Mammary epithelial cell (primary cell): ENCODE measurements around the gene FOXN3.

Source experiments
- EZH2 ChIP-seq: IDR thresholded peaks from 2 replicates; pipeline ENCODE4 v1.6.1; 2012; ENCODE audit warnings: low read length, inconsistent platforms, borderline replicate concordance
- TF ChIP-seq, protein P1 (sequence below), 2 donors: IDR thresholded peaks in 1 of 2; conservative IDR thresholded peaks in 1 of 2; 2 replicates each; pipeline ENCODE4 v1.5.1; 2011 to 2012; ENCODE audit warnings: inconsistent platforms in 2 of 2, low read length in 2 of 2, mild to moderate bottlenecking in 2 of 2, control low read depth in 1 of 2, low read depth in 1 of 2; ENCODE audit not compliant: insufficient read depth in 1 of 2; ENCODE audit errors: extremely low read depth in 1 of 2

DNA sequence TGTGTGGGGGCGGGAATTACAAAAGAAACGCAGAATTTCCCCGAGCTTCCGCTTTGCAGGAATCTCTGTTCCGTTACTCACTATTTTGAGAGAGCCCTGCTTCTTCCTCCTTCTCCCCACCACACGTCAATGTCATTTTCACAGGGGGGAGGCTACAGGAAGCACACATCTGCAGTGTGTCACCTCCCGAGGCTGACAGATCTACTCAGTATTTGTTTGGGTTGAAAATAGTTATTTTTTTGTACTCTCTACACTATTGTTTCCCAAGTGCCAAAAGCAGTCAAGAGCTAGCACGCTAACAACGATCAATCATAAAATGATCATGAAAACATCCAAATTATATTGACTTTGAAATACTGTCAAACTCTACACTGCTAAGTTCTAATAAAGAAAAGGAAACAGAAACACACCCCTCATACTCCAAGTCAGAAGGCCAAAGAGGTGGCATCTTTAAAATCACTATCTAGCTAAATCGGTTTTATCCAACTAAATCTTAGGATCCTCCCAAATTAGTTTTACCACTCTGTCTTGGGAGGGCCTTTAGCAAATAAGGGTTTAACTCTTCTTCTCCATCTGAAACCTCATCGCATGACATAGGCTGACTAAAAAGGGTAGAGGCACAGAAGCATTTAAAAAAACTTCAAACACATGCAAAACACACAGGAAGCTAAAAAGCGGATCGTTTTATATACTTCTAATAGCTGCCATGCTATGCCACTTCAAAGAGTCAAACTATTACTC lies 51.8 kb downstream of the FOXN3 start:
- TF ChIP-seq, protein P1, sequence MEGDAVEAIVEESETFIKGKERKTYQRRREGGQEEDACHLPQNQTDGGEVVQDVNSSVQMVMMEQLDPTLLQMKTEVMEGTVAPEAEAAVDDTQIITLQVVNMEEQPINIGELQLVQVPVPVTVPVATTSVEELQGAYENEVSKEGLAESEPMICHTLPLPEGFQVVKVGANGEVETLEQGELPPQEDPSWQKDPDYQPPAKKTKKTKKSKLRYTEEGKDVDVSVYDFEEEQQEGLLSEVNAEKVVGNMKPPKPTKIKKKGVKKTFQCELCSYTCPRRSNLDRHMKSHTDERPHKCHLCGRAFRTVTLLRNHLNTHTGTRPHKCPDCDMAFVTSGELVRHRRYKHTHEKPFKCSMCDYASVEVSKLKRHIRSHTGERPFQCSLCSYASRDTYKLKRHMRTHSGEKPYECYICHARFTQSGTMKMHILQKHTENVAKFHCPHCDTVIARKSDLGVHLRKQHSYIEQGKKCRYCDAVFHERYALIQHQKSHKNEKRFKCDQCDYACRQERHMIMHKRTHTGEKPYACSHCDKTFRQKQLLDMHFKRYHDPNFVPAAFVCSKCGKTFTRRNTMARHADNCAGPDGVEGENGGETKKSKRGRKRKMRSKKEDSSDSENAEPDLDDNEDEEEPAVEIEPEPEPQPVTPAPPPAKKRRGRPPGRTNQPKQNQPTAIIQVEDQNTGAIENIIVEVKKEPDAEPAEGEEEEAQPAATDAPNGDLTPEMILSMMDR (conservative IDR thresholded peaks at IDR 0.05 in 1 of 2, IDR thresholded peaks at IDR 0.05 in 1 of 2; ENCODE audit: extremely low read depth in 1 of 2, insufficient read depth in 1 of 2, low read depth in 1 of 2, low read length in 2 of 2) = no peak
- TF ChIP-seq EZH2 = no peak
